ENCODE results near the gene MCEMP1.

DNA sequence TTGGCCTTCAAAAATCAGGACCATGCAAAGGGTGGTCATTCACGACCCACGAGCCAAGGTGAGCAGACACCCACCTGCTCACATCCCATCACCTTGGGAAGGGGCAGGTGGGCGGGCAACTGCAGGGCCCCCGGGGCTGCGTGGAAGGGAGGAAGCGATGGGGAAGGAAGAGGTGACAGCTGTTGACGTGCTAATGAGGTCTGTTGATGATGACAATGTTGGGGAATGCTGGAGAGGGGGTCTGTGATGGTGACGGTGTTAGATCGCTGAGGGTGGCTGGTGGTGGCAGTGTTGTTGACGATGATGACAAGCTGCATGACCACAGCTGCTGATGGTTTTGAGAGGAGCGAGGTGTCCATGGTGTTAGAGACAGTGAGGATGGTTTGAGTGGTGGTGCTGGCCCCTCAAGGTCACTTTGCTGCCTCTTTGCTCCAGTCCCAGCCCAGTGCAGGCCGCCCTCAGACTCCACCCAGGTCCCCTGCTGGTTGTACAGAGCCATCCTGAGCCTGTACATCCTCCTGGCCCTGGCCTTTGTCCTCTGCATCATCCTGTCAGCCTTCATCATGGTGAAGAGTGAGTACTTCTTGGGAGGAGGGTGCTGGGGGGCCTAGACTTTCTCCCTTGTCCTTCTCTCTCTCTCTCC is 900 bp downstream of the MCEMP1 start:
- TF ChIP-seq, protein P1, sequence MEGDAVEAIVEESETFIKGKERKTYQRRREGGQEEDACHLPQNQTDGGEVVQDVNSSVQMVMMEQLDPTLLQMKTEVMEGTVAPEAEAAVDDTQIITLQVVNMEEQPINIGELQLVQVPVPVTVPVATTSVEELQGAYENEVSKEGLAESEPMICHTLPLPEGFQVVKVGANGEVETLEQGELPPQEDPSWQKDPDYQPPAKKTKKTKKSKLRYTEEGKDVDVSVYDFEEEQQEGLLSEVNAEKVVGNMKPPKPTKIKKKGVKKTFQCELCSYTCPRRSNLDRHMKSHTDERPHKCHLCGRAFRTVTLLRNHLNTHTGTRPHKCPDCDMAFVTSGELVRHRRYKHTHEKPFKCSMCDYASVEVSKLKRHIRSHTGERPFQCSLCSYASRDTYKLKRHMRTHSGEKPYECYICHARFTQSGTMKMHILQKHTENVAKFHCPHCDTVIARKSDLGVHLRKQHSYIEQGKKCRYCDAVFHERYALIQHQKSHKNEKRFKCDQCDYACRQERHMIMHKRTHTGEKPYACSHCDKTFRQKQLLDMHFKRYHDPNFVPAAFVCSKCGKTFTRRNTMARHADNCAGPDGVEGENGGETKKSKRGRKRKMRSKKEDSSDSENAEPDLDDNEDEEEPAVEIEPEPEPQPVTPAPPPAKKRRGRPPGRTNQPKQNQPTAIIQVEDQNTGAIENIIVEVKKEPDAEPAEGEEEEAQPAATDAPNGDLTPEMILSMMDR (IDR thresholded peaks at IDR 0.05), result no peak
- TF ChIP-seq POLR2AphosphoS5 (IDR thresholded peaks at IDR 0.05), result no peak

Data from breast epithelium (tissue), 3 donors.